ENCODE results near the gene GLRA1. TPM values are rescaled to one million over a fixed set of nuclear protein-coding genes. Genes with fewer than 3 reads are reported as not detected.

Gene GLRA1
- total RNA-seq, 1 donor from 2014 or later: not detected

GRCh38 chr5:151923866-151924476 lies 680 bp downstream of the GLRA1 start:
- peak; percentile 66 for TF ChIP-seq CTCF (IDR thresholded peaks at IDR 0.05; ENCODE audit: unreplicated experiment)
- no peak overlapping the region for H3K27ac Mint-ChIP-seq (ENCODE audit: unreplicated experiment)
- H3K4me1 Mint-ChIP-seq (ENCODE audit: unreplicated experiment): no peaks in the 10 kb centered on the region
- peaks cover 4% of the 10 kb centered on the region for H3K27me3 Mint-ChIP-seq (ENCODE audit: unreplicated experiment)
- peak; percentile 40 for DNase-seq (ENCODE audit: low spot score)
- H3K4me3 Mint-ChIP-seq (ENCODE audit: unreplicated experiment): no peak overlapping the region
- H3K36me3 Mint-ChIP-seq (ENCODE audit: low read depth, unreplicated experiment): no peaks in the 10 kb centered on the region
- H3K9me3 Mint-ChIP-seq (ENCODE audit: unreplicated experiment): no peaks in the 10 kb centered on the region

- Mint-ChIP-seq H3K36me3 (ENCODE audit: low read depth, unreplicated experiment) (no peaks in the 10 kb centered on the region), H3K4me3 (ENCODE audit: unreplicated experiment) (no peak overlapping the region), H3K27ac (ENCODE audit: unreplicated experiment) (no peak overlapping the region), H3K9me3 (ENCODE audit: unreplicated experiment) (no peaks in the 10 kb centered on the region), H3K27me3 (ENCODE audit: unreplicated experiment) (peaks cover 2% of the 10 kb centered on the region), H3K4me1 (ENCODE audit: unreplicated experiment) (no peaks in the 10 kb centered on the region)
- TF ChIP-seq CTCF (IDR thresholded peaks at IDR 0.05; ENCODE audit: unreplicated experiment): no peak
- no peak for DNase-seq (ENCODE audit: low spot score)
Measured at GRCh38 chr5:151921916-151922315, 2.7 kb downstream of the GLRA1 start.

- H3K4me1 Mint-ChIP-seq (ENCODE audit: unreplicated experiment): no peaks in the 10 kb centered on the region
- no peak overlapping the region for H3K4me3 Mint-ChIP-seq (ENCODE audit: unreplicated experiment)
- no peaks in the 10 kb centered on the region for H3K9me3 Mint-ChIP-seq (ENCODE audit: unreplicated experiment)
- no peak for DNase-seq (ENCODE audit: low spot score)
- H3K27ac Mint-ChIP-seq (ENCODE audit: unreplicated experiment): no peak overlapping the region
- no peaks in the 10 kb centered on the region for H3K36me3 Mint-ChIP-seq (ENCODE audit: low read depth, unreplicated experiment)
- no peak for TF ChIP-seq CTCF (IDR thresholded peaks at IDR 0.05; ENCODE audit: unreplicated experiment)
- no peaks in the 10 kb centered on the region for H3K27me3 Mint-ChIP-seq (ENCODE audit: unreplicated experiment)
Measured at GRCh38 chr5:151917904-151918303, 6.7 kb downstream of the GLRA1 start.

GRCh38 chr5:151913425-151913824 lies 11.2 kb downstream of the GLRA1 start:
- TF ChIP-seq CTCF (IDR thresholded peaks at IDR 0.05; ENCODE audit: unreplicated experiment): no peak
- no peaks in the 10 kb centered on the region for H3K4me1 Mint-ChIP-seq (ENCODE audit: unreplicated experiment)
- H3K36me3 Mint-ChIP-seq (ENCODE audit: low read depth, unreplicated experiment): no peaks in the 10 kb centered on the region
- H3K9me3 Mint-ChIP-seq (ENCODE audit: unreplicated experiment): no peaks in the 10 kb centered on the region
- no peak for DNase-seq (ENCODE audit: low spot score)
- H3K4me3 Mint-ChIP-seq (ENCODE audit: unreplicated experiment): no peak overlapping the region
- no peak overlapping the region for H3K27ac Mint-ChIP-seq (ENCODE audit: unreplicated experiment)
- H3K27me3 Mint-ChIP-seq (ENCODE audit: unreplicated experiment): no peaks in the 10 kb centered on the region

GRCh38 chr5:151912360-151912759 lies 12.3 kb downstream of the GLRA1 start:
- Mint-ChIP-seq H3K36me3 (ENCODE audit: low read depth, unreplicated experiment) (no peaks in the 10 kb centered on the region), H3K4me1 (ENCODE audit: unreplicated experiment) (peaks cover 6% of the 10 kb centered on the region), H3K27ac (ENCODE audit: unreplicated experiment) (no peak overlapping the region), H3K27me3 (ENCODE audit: unreplicated experiment) (no peaks in the 10 kb centered on the region), H3K4me3 (ENCODE audit: unreplicated experiment) (no peak overlapping the region), H3K9me3 (ENCODE audit: unreplicated experiment) (no peaks in the 10 kb centered on the region)
- no peak for DNase-seq (ENCODE audit: low spot score)
- no peak for TF ChIP-seq CTCF (IDR thresholded peaks at IDR 0.05; ENCODE audit: unreplicated experiment)

All from endothelial cell (in vitro differentiated cells).